Stimulated activated CD4-positive, alpha-beta T cell treated with anti-CD3 and anti-CD28 coated beads, Interleukin-15, amount 100 ng/mL, for 24 hours (primary cell): Measurements from ENCODE around the gene OR10V1.

Source experiments
- DNase-seq: peaks from one replicate; pipeline ENCODE4 v3.0.0-alpha.2; 2020

Gene OR10V1, protein sequence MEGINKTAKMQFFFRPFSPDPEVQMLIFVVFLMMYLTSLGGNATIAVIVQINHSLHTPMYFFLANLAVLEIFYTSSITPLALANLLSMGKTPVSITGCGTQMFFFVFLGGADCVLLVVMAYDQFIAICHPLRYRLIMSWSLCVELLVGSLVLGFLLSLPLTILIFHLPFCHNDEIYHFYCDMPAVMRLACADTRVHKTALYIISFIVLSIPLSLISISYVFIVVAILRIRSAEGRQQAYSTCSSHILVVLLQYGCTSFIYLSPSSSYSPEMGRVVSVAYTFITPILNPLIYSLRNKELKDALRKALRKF

DNA sequence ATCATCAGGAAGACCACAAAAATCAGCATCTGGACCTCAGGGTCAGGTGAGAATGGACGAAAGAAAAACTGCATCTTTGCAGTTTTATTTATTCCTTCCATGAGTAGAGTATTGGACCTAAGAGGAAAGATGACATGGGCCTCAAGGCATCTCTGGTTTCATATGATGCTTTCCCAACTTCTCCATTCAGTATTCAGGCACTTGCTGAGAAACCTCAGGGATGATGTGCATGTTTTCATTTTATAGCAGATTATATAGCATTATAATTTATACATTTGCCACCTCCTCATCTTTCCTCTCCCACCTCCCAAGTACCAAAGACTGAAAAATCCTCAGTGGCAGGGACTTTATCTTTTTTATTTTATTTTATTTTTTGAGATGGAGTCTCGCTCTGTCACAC lies at the start of gene OR10V1:
OR10V1 (minus strand) TSS at position 101 of the 400 bp plus-strand sequence; CDS start at position 101, 0 bp downstream.
- DNase-seq, result no peak

GRCh38 chr11:59761993-59762392 lies 48.3 kb upstream of the OR10V1 start:
- no peak for DNase-seq

- DNase-seq, result no peak
These were observed 47.1 kb upstream of the OR10V1 start for GRCh38 chr11:59760771-59761170.

- no peak for DNase-seq
These were observed 46.3 kb upstream of the OR10V1 start for GRCh38 chr11:59759900-59760299.

DNA sequence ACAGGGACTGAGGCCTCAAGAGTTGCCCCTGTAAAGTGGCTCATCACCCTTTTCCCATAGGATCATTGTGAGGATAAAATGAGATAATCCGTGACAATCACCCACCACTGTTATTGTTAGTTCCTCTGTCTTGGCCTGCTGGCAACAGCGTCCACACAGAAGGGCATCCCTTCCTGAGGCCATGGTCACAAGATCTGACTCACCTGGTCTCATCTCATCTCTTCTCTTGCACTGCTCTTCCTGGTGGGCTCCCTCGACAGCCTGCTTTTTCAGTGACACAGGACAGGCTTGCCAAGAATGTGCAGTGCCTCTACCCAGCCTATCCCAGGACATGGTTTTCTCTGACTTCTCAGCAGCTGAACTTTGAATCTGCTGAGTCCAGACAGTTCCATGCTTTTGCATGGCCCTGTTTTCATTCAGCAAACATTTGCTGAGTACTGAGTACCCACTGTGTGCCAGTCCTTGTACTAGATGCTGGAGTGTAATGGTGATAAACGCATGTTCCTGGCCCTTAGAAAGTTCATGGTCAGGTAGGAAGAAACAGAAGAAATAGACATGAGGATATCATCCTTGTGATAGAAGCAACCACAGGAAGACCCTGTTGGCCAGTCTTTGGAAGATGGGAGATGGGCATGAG lies 44.9 kb upstream of the OR10V1 start:
- no peak for DNase-seq

DNA sequence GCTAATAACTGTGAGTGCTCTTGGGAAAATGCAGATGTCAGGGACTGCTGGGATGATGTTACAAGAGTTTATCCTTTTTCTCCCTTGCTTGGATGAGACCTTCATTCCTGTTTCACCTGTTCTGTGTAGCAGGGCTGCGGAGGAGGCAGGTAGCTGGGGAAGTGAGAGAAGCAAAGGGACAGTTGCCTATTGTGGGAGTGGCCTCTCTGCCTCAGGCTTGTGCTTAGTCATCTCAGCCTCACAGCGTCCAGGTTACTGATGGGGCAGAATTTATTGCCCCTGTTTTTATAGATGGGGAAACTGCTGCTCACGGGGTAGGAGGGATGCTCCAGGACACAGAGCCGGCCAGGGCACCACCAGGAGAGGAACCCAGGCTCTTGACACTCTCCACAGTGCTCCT lies 43.2 kb upstream of the OR10V1 start:
- no peak for DNase-seq

DNA sequence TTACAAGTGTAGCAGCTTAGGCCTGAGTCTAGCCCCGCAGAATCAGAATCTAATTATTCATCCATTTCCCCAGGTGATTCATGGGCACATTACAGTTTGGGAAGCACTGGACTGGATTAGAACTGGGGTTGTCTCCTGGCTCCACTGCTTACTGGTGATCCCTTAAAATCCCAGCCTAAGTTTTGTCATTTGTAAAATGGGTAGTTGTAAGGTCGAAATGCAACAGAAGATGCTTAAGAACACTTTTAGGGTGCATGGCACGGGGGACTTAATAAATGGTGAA lies 42.9 kb upstream of the OR10V1 start:
- DNase-seq, result no peak

GRCh38 chr11:59755701-59756557 lies 42.3 kb upstream of the OR10V1 start:
- peak; percentile 36 for DNase-seq

- peak; percentile 81 for DNase-seq
These were observed 41.4 kb upstream of the OR10V1 start, which contains the start of gene STX3 for GRCh38 chr11:59754859-59755700. TSS of gene STX3 (plus strand) at chr11:59755376. CDS start at chr11:59755606, 230 bp downstream.

- DNase-seq, result peak; percentile 37
These were observed 40.8 kb upstream of the OR10V1 start for GRCh38 chr11:59754494-59754858.

GRCh38 chr11:59753650-59754493 lies 40.2 kb upstream of the OR10V1 start:
- DNase-seq, result peak; percentile 89

DNA sequence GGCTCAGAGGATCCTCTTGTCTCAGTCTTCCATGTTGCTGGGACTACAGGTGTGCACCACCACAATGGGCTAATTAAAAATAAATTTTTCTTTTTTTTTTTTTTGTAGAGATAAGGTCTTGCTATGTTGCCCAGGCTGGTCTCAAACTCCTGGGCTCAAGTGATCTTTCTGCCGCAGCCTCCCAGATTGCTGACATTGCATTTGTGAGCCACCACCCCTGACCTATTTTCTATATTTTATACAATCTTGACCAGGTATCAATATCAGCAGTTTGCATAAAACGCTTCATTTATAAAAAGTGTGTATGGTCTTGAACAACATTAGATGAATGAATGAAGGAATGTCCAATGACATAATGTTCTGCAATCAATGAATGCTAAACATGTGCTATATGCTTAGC lies 32.5 kb upstream of the OR10V1 start:
- no peak for DNase-seq

DNA sequence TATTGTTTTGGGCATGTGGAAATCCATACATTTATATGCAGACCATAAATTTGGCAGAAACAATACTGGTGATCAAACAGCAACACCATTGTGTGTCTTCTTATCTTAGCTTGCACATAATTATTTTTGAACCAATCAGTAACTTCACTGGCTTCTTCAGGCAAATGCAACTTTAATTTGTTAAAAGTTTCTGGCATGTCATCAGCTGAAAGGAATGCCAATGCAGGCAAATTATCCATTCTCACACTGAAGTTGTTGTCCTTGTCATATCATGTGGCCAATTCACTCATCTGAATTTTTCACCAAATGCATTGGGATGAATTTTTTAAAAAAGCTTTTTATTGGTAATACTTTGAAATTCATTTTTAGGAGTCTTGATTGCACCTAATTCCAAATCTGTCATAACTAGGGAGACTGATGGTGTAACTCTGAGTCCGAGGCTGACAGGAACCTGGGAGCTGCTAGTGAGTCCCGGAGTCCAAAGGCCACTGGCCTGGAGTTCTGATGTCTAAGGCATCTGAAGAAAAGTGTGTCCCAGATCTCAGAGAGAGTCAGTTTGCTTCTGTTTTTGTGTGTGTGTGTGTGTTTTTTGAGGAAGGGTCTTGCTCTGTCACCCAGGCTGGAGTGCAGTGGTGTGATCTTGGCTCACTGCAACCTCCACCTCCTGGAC lies 17.4 kb upstream of the OR10V1 start:
- no peak for DNase-seq

DNA sequence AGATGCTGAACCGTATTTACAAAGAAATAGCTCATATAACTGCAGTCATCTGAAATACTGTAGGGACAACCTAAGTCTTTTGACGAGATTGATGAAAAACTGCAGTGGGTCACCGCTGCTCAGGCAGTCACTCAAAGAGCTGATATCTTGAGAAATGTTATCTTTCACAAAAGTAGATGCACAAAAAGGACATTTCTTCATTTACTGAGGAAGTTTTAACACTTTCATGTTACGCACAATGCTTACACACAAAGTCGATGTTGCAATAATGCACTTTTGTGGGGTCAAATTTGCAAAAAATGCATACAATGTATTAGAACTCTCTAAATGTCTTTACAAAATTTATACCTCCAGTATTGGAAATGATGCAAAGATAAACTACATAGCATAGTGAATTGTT lies 16.2 kb upstream of the OR10V1 start:
- no peak for DNase-seq

DNA sequence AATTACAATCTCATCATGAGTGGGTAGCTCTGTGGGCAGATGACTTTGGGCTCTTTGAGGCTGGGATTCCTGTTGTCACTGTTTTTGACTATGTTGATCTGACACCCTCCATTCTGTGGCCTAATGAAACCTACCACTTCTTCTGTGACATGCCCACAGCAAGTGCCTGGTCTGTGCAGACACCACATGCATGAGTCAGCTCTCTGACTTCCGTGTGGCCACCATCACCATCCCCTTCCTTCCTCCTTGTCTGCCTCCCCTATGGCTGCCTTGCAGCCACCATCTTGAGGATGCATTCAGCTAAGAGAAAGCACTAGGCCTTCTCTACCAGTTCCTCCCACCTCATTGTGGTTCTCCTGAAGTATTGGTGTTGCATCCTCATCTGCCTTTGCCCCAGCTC lies 15.3 kb upstream of the OR10V1 start:
- peak; percentile 3 for DNase-seq

- DNase-seq, result no peak
These were observed 14.5 kb upstream of the OR10V1 start for GRCh38 chr11:59728154-59728553.

DNA sequence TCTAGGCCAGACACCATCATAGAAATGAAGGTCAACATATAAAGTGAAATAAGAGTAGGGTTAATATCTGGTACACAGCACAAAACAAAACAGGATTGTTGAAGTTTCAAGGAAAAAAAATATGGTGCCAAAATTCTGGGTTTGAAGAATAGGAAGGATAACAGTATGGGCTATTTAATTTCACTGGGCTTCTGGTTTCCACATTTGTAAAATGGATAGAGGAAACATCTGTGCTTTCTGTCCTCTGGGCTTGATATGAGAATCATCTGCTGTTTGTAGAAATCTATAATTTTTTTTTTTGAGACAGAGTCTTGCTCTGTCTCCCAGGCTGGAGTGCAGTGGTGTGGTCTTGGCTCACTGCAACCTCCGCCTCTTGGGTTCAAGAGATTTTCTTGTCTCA lies 13.8 kb upstream of the OR10V1 start:
- DNase-seq, result no peak

DNA sequence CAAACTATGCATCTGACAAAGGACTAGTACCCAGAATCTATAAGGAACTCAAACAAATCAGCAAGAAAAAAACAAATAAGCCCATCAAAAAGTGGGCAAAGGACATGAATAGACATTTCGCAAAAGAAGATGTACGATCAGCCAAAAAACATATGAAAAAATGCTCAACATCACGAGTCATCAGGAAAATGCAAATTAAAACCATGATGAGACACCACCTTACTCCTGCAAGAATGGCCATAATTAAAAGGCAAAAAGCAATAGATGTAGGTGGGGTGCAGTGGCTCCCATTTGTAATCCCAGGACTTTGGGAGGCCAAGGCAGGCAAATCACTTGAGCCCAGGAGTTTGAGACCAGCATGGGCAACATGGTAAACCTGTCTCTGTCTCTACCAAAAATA lies 10.4 kb upstream of the OR10V1 start:
- DNase-seq, result no peak

GRCh38 chr11:59719556-59719955 lies 5.9 kb upstream of the OR10V1 start:
- no peak for DNase-seq

DNA sequence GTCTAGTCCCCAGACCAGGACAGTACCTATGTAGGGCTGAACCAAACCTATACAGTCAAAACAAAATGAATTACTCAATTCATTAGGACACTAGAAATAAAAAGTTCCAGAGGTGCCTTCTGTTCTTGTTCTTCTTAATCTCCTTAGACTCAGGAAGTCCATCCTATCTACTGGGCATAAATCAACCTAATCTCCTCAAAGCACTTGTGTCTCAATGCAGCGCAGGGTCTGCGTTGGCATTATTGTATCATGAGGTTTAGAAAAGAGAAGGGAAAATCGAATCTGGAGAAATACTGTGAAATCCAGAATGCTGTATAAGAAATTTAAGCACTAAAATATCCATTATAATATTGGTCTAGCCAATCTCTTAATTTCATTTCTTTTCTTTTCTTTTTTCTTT lies 2.4 kb upstream of the OR10V1 start:
- no peak for DNase-seq

GRCh38 chr11:59710136-59710847 lies 3.4 kb downstream of the OR10V1 start:
- no peak for DNase-seq
